Non-pigmented ciliary epithelial cell (primary cell): Measurements from ENCODE around the gene ZNF878.

ENCODE experiments used
- DNase-seq: peaks from one replicate; pipeline ENCODE4 v3.0.0-alpha.2; 2010; ENCODE audit warnings: low read depth

Gene ZNF878

DNA sequence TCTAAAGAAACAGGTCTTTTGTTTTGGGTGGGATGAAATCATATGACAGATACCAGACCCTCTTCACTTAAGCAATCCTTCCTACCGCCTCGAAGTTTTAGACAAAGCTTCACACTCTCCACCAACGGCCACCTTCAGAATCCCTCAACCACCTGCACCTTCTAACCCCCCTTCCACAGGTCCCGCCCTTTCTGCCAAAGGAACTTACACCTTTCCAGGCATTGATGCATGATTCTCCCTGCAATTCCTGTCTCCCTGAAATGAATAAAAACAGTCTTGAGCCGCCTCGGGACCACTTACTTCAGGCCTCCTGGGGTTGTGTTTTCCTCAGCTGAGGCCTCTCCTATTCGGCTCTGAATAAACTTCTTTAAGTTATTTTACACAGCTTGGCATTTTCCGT is 18.1 kb downstream of the ZNF878 start:
- DNase-seq, result no peak

DNA sequence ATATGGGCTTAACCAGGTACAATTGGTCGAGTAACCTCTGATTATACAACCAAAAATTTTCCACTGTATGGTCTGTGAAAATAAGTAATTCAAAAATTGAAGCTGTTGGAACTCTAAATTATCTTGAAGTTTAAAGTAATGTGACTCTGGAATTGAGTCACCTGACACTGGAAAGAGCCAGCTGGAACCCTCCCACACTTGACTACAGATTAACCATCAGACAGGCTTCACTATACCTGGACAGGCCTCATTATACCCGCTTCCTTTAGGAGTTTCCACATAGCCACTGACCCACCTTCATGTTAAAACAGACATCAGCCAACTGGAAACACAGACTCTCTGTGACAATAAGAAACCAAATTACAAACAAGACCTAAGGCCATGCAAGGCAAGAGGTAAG is 18.6 kb downstream of the ZNF878 start:
- no peak for DNase-seq

DNA sequence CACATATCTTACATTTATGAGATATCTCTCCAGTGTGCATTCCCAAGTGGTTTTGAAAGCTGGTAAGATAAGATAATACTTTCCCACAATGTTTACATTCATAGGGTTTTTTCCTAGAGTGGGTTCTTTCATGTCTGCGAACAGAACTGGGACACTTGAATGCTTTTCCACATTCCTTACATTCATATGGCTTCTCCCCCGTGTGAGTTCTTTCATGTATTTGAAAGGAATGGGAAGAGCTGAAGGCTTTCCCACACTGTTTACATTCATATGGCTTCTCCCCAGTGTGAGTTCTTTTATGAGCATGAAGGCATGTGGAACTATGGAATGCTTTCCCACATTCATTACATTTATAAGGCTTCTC is 37.0 kb downstream of the ZNF878 start:
- DNase-seq, result no peak

DNA sequence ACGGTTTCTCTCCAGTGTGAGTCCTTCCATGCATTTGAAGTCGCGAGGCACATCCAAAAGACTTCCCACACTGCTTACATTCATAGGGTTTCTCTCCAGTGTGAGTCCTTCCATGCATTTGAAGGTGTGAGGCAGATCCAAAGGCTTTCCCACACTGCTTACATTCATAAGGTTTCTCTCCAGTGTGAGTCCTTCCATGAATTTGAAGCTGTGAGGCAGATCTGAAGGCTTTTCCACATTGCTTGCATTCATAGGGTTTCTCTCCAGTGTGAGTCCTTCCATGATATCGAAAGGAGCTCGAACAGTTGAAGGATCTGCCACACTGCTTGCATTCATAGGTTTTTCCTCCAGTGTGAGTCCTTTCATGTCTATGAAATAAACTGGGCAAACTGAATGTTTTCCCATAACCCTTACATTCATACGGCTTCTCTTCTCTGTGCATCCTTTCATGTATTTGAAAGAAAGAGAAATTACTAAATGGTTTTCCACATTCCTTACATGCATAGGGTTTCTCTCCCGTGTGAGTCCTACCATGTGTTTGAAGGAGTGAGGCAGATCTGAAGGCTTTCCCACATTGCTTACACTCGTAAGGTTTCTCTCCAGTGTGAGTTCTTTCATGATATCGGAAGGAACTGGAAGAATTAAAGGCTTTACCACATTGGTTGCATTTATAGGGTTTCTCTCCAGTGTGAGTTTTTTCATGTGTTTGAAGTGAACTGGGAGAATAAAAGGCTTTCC is 37.6 kb downstream of the ZNF878 start:
- no peak for DNase-seq

DNA sequence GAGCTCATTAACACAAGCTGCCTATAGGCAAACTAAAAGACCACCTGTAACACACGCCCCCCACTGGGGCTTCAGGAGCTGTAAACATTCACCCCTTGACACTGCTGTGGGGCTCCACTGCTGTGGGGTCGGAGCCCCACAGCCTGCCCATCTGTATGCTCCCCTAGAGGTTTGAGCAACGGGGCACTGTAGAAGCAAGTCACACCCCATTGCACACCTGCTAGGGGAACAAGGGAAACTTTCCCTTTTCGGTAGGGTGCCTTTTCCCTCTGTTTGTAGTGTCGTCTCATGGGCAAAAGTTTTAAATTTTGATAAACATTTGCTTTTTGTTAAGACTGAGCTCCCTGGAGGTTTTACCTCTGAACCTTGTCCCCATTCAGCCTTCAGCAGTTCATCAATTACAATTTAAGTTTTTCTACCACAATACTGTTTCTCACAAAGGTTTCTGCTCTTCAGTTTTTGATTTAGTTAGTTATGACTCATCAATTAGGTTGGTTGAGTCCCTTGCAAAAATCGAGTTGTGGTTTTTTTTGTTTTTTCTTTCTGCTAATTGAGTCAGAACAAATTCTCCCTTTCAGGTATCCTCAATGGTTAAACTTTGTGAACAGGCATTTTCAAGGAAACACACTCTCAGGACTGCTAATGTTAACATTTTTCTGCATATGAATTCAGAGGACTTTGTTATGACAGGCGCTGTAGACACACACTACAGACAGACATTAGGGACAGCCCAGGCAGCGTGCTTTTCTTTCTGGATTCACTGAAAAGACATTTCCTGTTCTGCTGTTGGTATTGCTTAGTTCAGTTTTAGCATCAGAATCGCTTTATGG is 52.4 kb downstream of the ZNF878 start:
- DNase-seq, result peak; percentile 14

DNA sequence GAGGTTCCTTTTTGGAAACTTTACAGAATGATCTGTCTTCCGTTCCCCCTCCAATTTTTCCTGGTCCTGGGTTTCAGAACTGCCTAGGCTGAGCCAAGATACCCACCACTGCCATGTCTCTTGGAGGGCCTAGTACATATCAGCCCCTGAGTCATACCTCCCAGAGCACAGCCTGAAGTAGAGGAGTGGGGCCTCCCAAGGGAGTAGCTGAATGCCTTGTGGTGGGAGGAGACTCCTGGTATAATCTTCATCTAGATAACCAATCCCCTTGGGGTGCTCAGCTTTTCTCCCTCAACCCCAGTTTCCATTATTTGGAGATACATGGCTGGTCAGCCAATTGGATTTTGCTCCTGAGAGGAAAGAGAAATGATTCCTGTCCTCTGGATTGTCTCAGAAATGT is 57.6 kb downstream of the ZNF878 start:
- peak; percentile 24 for DNase-seq
